SK-N-SH (cell line): ENCODE results near the gene AZU1. TPM values are rescaled to one million over a fixed set of nuclear protein-coding genes. Genes with fewer than 3 reads are reported as not detected.

Source experiments
- CTCF ChIA-PET: fragments of 300-600, 350-600 bp; formaldehyde crosslinking; extraction: SDS; loops from one replicate; lab custom pipeline; 2021; lab: Yijun Ruan, JAX
- POLR2A ChIA-PET: fragments of 350-600 bp; sonication (Branson Sonifier 250); formaldehyde crosslinking; extraction: SDS; loops from one replicate; lab custom pipeline; 2020; ENCODE audit warnings: antibody characterized with exemption, inconsistent platforms; lab: Yijun Ruan, JAX
- DNase-seq: peaks from one replicate; pipeline ENCODE4 v3.0.0; 2012
- H2AFZ ChIP-seq: fragments of 200-600 bp; sonication (generic); 2 replicates; pipeline ENCODE4 v1.8.1; 2016; ENCODE audit warnings: antibody characterized with exemption, mild to moderate bottlenecking, low read depth
- H3F3A ChIP-seq: fragments of 200-600 bp; sonication (generic); replicated peaks from 2 replicates; pipeline ENCODE3; 2016; ENCODE audit warnings: antibody characterized with exemption, mild to moderate bottlenecking; ENCODE audit not compliant: insufficient read depth
- H3K27ac ChIP-seq, 2 experiments: fragments of 200-500 bp in 1 of 2; fragments of 200-600 bp in 1 of 2; sonication (Bioruptor generic) in 1 of 2; sonication (generic), shearing (Covaris generic) in 1 of 2; 2 replicates each; pipeline versions ENCODE4 v1.5.1 to v1.6.1; 2014 to 2016; ENCODE audit warnings: low read depth in 2 of 2, inconsistent platforms in 1 of 2, low read length in 1 of 2, mild to moderate bottlenecking in 1 of 2, mixed read lengths in 1 of 2
- H3K27me3 ChIP-seq: fragments of 200-600 bp; sonication (generic), shearing (Covaris generic); 2 replicates; pipeline ENCODE4 v1.6.1; 2016; ENCODE audit warnings: mixed run types; ENCODE audit not compliant: insufficient read depth
- H3K36me3 ChIP-seq, 2 experiments: fragments of 200-500 bp in 1 of 2; fragments of 200-600 bp in 1 of 2; sonication (Bioruptor generic) in 1 of 2; sonication (generic) in 1 of 2; replicated peaks in 1 of 2; 2 replicates each; pipeline versions ENCODE3 to v1.5.1; 2014 to 2016; ENCODE audit warnings: low read length in 1 of 2, mild to moderate bottlenecking in 1 of 2; ENCODE audit not compliant: insufficient read depth in 2 of 2, control insufficient read depth in 1 of 2
- H3K4me1 ChIP-seq, 2 experiments: fragments of 200-500 bp in 1 of 2; fragments of 200-600 bp in 1 of 2; sonication (Bioruptor generic) in 1 of 2; sonication (generic), shearing (Covaris generic) in 1 of 2; 2 replicates each; pipeline versions ENCODE4 v1.5.1 to v1.6.1; 2014 to 2016; ENCODE audit warnings: low read depth in 1 of 2, low read length in 1 of 2, mixed run types in 1 of 2; ENCODE audit not compliant: insufficient read depth in 2 of 2, control insufficient read depth in 1 of 2
- H3K4me2 ChIP-seq: fragments of 200-600 bp; sonication (generic), shearing (Covaris generic); 2 replicates; pipeline ENCODE4 v1.6.1; 2017; ENCODE audit warnings: mixed run types
- H3K4me3 ChIP-seq, 2 experiments: fragments of 200-500 bp in 1 of 2; fragments of 200-600 bp in 1 of 2; sonication (Bioruptor generic) in 1 of 2; sonication (generic), shearing (Covaris generic) in 1 of 2; 2 replicates each; pipeline versions ENCODE4 v1.5.1 to v1.8.1; 2014 to 2016; ENCODE audit warnings: low read depth in 2 of 2, inconsistent platforms in 1 of 2, low read length in 1 of 2, mild to moderate bottlenecking in 1 of 2, mixed read lengths in 1 of 2, moderate library complexity in 1 of 2
- H3K79me2 ChIP-seq: fragments of 200-600 bp; sonication (generic); 2 replicates; pipeline ENCODE4 v1.8.1; 2017; ENCODE audit warnings: mild to moderate bottlenecking; ENCODE audit not compliant: insufficient read depth
- H3K9ac ChIP-seq: fragments of 200-600 bp; sonication (generic); 2 replicates; pipeline ENCODE4 v1.6.1; 2017; ENCODE audit warnings: mixed run types
- H3K9me2 ChIP-seq: fragments of 200-600 bp; sonication (generic); 2 replicates; pipeline ENCODE4 v1.6.1; 2017; ENCODE audit warnings: mixed run types
- H3K9me3 ChIP-seq: fragments of 200-600 bp; sonication (generic); 2 replicates; pipeline ENCODE4 v1.6.1; 2017; ENCODE audit warnings: mixed run types, mild to moderate bottlenecking, moderate library complexity
- H4K20me1 ChIP-seq: fragments of 200-600 bp; sonication (generic); 2 replicates; pipeline ENCODE4 v1.6.1; 2017; ENCODE audit warnings: mild to moderate bottlenecking, mixed run types; ENCODE audit not compliant: insufficient read depth
- EP300 ChIP-seq, 2 experiments: IDR thresholded peaks; 2 replicates each; pipeline versions ENCODE4 v1.4.0 to v1.6.1; 2012; ENCODE audit warnings: borderline replicate concordance in 1 of 2, low read depth in 1 of 2, low read length in 1 of 2
- EZH2phosphoT487 ChIP-seq: fragments of 200-600 bp; sonication (generic); IDR thresholded peaks from 2 replicates; pipeline ENCODE4 v1.6.1; 2017; ENCODE audit warnings: low read depth, mixed run types, mild to moderate bottlenecking, antibody characterized with exemption, moderate library complexity, borderline replicate concordance
- IRF3 ChIP-seq: fragments of 150-350 bp; IDR thresholded peaks from 2 replicates; pipeline ENCODE4 v1.6.1; 2016; ENCODE audit warnings: mild to moderate bottlenecking, low read depth, low read length
- MXI1 ChIP-seq: IDR thresholded peaks from 2 replicates; pipeline ENCODE4 v1.6.1; 2012; ENCODE audit warnings: mild to moderate bottlenecking, low read depth, low read length, improper control_type of control experiment
- RAD21 ChIP-seq: IDR thresholded peaks from 2 replicates; pipeline ENCODE4 v1.6.1; 2012; ENCODE audit warnings: mild to moderate bottlenecking, low read length
- RFX5 ChIP-seq: IDR thresholded peaks from 2 replicates; pipeline ENCODE4 v1.6.1; 2012; ENCODE audit warnings: mild to moderate bottlenecking, improper control_type of control experiment, low read length
- RXRA ChIP-seq: IDR thresholded peaks from 2 replicates; pipeline ENCODE4 v1.4.0; 2012; ENCODE audit warnings: low read depth, mild to moderate bottlenecking, borderline replicate concordance
- SIN3A ChIP-seq: IDR thresholded peaks from 2 replicates; pipeline ENCODE4 v1.6.1; 2012; ENCODE audit warnings: low read depth, mild to moderate bottlenecking, low read length, moderate library complexity, borderline replicate concordance
- SMC3 ChIP-seq: IDR thresholded peaks from 2 replicates; pipeline ENCODE4 v1.6.1; 2012; ENCODE audit warnings: low read depth, low read length, improper control_type of control experiment
- USF1 ChIP-seq: IDR thresholded peaks from 2 replicates; pipeline ENCODE4 v1.4.0; 2012; ENCODE audit warnings: low read depth, borderline replicate concordance
- WGBS: methylation state at CpG from one replicate; pipeline ENCODE4 v1.1.6; 2017; ENCODE audit warnings: low lambda C conversion rate; 5-methylcytosine and 5-hydroxymethylcytosine counted together
- polyA plus RNA-seq, 3 experiments: library from polyadenylated mRNA; depleted of rRNA; stranded (reverse); fragments of >200 nt; gene quantifications; 2 replicates each; pipeline ENCODE4 v1.2.3, GENCODE V29; 2012
- TF ChIP-seq, protein P1 (sequence below): IDR thresholded peaks from 2 replicates; pipeline ENCODE4 v1.4.0; 2012; ENCODE audit warnings: low read depth, borderline replicate concordance
- TF ChIP-seq, protein P2 (sequence below): IDR thresholded peaks from 2 replicates; pipeline ENCODE4 v1.6.1; 2012; ENCODE audit warnings: mild to moderate bottlenecking, low read depth, low read length, moderate library complexity
- TF ChIP-seq, protein P3 (sequence below): fragments of 150-350 bp; IDR thresholded peaks from 2 replicates; pipeline ENCODE4 v1.6.1; 2017; ENCODE audit warnings: antibody characterized with exemption, low read length, low read depth, borderline replicate concordance
- TF ChIP-seq, protein P4 (sequence below): IDR thresholded peaks from 2 replicates; pipeline ENCODE4; 2012

Gene AZU1
- polyA plus RNA-seq, 1 of the 3 experiments (the other 2 are of a cell fraction) = 0.15 TPM

DNA sequence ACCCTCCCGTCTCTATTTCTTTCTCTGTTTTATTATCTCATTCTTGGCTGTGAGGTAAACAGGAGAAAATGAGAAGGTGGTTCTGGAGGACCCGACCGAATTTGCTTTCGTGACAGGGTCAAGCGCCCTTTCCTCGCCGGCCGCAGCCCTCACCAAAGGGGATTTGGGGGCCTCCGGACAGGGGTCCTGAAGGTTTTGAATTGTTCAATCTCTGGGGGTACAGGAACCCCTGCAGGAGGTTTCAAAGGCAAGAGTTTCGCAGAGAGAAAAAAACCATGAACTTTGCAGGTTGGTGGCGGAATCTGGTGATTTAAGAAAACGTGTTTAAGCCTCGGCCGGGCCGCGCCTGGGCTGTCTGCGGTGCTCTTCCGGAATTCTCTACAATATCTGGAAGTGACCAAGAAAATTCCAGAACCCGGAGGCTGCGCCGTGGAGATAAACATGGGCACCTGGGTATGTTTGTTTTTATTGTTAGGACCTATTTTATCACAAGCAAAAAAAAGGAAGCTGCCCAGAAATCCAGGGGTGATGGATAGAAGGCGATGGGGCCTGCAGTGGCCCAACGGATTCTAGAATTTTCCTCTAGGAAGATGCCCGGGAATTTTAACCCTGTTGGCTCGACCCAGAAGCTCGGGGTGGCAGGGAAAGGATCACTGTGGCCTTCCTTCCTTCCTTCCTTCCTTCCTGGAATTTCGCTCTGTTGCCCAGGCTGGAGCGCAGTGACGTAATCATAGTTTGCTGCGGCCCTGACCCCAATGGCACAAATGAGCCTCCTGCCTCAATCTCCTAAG, 44.6 kb upstream of the AZU1 start:
- Histone ChIP-seq H4K20me1 (no peaks in the 10 kb centered on the region), H3K9ac (no peak overlapping the region), H3K36me3 (no peaks in the 10 kb centered on the region), H3K27ac (no peak overlapping the region), H3F3A (no peaks in the 10 kb centered on the region)
- TF ChIP-seq SIN3A = no peak
- no peak for TF ChIP-seq SMC3
- no peak for TF ChIP-seq RFX5
- TF ChIP-seq RAD21 = no peak
- no peak for TF ChIP-seq USF1
- TF ChIP-seq, protein P1, sequence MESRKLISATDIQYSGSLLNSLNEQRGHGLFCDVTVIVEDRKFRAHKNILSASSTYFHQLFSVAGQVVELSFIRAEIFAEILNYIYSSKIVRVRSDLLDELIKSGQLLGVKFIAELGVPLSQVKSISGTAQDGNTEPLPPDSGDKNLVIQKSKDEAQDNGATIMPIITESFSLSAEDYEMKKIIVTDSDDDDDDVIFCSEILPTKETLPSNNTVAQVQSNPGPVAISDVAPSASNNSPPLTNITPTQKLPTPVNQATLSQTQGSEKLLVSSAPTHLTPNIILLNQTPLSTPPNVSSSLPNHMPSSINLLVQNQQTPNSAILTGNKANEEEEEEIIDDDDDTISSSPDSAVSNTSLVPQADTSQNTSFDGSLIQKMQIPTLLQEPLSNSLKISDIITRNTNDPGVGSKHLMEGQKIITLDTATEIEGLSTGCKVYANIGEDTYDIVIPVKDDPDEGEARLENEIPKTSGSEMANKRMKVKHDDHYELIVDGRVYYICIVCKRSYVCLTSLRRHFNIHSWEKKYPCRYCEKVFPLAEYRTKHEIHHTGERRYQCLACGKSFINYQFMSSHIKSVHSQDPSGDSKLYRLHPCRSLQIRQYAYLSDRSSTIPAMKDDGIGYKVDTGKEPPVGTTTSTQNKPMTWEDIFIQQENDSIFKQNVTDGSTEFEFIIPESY = no peak
- TF ChIP-seq MXI1 = no peak
- TF ChIP-seq EZH2phosphoT487 = no peak
- TF ChIP-seq, protein P2, sequence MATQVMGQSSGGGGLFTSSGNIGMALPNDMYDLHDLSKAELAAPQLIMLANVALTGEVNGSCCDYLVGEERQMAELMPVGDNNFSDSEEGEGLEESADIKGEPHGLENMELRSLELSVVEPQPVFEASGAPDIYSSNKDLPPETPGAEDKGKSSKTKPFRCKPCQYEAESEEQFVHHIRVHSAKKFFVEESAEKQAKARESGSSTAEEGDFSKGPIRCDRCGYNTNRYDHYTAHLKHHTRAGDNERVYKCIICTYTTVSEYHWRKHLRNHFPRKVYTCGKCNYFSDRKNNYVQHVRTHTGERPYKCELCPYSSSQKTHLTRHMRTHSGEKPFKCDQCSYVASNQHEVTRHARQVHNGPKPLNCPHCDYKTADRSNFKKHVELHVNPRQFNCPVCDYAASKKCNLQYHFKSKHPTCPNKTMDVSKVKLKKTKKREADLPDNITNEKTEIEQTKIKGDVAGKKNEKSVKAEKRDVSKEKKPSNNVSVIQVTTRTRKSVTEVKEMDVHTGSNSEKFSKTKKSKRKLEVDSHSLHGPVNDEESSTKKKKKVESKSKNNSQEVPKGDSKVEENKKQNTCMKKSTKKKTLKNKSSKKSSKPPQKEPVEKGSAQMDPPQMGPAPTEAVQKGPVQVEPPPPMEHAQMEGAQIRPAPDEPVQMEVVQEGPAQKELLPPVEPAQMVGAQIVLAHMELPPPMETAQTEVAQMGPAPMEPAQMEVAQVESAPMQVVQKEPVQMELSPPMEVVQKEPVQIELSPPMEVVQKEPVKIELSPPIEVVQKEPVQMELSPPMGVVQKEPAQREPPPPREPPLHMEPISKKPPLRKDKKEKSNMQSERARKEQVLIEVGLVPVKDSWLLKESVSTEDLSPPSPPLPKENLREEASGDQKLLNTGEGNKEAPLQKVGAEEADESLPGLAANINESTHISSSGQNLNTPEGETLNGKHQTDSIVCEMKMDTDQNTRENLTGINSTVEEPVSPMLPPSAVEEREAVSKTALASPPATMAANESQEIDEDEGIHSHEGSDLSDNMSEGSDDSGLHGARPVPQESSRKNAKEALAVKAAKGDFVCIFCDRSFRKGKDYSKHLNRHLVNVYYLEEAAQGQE = no peak
- TF ChIP-seq RXRA = no peak
- TF ChIP-seq EP300 (IDR thresholded peaks at IDR 0.05; ENCODE audit: borderline replicate concordance in 1 of 2, low read depth in 1 of 2, low read length in 1 of 2) = no peak
- TF ChIP-seq, protein P3, sequence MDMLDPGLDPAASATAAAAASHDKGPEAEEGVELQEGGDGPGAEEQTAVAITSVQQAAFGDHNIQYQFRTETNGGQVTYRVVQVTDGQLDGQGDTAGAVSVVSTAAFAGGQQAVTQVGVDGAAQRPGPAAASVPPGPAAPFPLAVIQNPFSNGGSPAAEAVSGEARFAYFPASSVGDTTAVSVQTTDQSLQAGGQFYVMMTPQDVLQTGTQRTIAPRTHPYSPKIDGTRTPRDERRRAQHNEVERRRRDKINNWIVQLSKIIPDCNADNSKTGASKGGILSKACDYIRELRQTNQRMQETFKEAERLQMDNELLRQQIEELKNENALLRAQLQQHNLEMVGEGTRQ = no peak
- TF ChIP-seq IRF3 = no peak
- TF ChIP-seq, protein P4, sequence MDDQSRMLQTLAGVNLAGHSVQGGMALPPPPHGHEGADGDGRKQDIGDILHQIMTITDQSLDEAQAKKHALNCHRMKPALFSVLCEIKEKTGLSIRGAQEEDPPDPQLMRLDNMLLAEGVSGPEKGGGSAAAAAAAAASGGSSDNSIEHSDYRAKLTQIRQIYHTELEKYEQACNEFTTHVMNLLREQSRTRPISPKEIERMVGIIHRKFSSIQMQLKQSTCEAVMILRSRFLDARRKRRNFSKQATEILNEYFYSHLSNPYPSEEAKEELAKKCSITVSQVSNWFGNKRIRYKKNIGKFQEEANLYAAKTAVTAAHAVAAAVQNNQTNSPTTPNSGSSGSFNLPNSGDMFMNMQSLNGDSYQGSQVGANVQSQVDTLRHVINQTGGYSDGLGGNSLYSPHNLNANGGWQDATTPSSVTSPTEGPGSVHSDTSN = no peak
- TF ChIP-seq, all 33 proteins: peak for 0
- H3K9me2 ChIP-seq = no peaks in the 10 kb centered on the region
- ChIA-PET POLR2A (no interaction called here), CTCF (interaction anchor here (1.2 to 1.3 kb wide), 2 partner anchors 67 to 73 kb away, joined by 3 to 4 read pairs; no protein-coding TSS in a partner anchor)
- no peaks in the 10 kb centered on the region for H3K9me3 ChIP-seq
- no peaks in the 10 kb centered on the region for H3K79me2 ChIP-seq
- H3K4me2 ChIP-seq = 0 out of 2 replicates have a peak overlapping the region, but pooled peaks have one; percentile 34
- peaks cover 0 to 6% of the 10 kb centered on the region in 2 experiments; a peak in 1 of 4 replicates for H3K4me1 ChIP-seq
- H2AFZ ChIP-seq = no peak overlapping the region
- DNase-seq = no peak
- H3K27me3 ChIP-seq = no peaks in the 10 kb centered on the region
- WGBS = 75% methylated on average over 30 of the region's 30 CpGs
- no peak overlapping the region for H3K4me3 ChIP-seq
